ENCODE results near the gene THSD4.

- TF ChIP-seq MAX (IDR thresholded peaks at IDR 0.05) (no peak), CTCF (IDR thresholded peaks at IDR 0.05) (no peak), POLR2A (IDR thresholded peaks at IDR 0.05; ENCODE audit: low read length) (no peak), HOXA7 (CRISPR knock-in tag; IDR thresholded peaks at IDR 0.05) (no peak), RAD21 (conservative IDR thresholded peaks at IDR 0.05 in 1 of 2, IDR thresholded peaks at IDR 0.05 in 1 of 2) (no peak), NR3C1 (IDR thresholded peaks at IDR 0.05) (no peak), CHD2 (IDR thresholded peaks at IDR 0.05; ENCODE audit: low read length, partially characterized antibody) (no peak)
Observed at GRCh38 chr15:71820127-71820526, 704.9 kb downstream of the THSD4 start.

Data from A549 (cell line).